ENCODE data around the gene NME5. TPM values are rescaled to one million over a fixed set of nuclear protein-coding genes. Genes with fewer than 3 reads are reported as not detected.

The NME5 gene
- total and polyA plus RNA-seq, 2 of the 8 experiments (the other 6 are each of a cell fraction or from before 2014, with no cell fraction given) = 0.48 to 0.89 TPM

DNA sequence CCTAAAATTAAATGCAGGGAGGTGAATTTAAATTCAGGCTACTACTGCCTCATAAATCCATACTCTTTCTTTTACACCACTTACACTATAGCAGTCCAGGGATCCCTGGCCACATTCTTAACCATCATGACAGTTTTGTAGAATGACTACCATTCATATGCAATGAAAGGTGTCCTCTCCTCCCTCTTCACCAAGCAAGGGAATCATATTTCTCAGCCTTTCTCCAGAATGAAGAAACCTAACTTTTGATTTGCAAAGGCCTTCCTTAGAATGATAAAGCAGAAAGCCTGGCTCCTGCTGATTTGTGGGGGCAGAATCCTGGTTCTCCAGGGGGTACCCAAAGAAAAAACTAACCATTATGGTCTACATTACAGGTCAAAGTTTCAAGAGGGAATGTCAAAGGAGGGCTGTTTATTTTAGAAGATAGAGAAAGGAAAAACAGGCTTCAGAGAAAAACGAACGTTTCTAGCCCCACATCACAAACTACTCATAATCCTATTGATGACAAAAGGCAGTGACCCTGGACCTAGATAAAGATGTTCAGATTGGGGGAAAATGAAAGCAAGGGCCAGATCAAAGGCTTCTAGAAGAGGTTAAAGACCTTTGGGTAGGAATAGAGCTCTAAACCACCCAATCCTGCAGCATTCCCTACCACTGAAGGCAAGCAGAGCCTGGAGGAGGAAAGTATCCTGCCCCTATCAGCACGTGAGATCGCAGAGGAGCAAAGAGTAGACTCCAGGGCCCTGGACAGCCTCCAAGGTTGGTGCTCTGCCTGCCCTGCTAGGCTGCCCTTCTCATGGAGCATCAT lies 43.9 kb downstream of the NME5 start (continued):
- TF ChIP-seq SP4 (IDR thresholded peaks at IDR 0.05; ENCODE audit: low read length) (no peak), POLR2A (IDR thresholded peaks at IDR 0.05; ENCODE audit: control extremely low read depth in 1 of 2, low read depth in 2 of 2, low read length in 2 of 2) (no peak), TEAD4 (IDR thresholded peaks at IDR 0.05; ENCODE audit: low read depth, low read length) (peak; percentile 58; the same call in 1 of the 2 replicates), POLR2AphosphoS5 (IDR thresholded peaks at IDR 0.05; ENCODE audit: low read depth, low read length) (peak; percentile 92), HDAC2 (IDR thresholded peaks at IDR 0.05; ENCODE audit: borderline replicate concordance in 1 of 2, low read depth in 2 of 2, low read length in 2 of 2) (peak; percentile 4 to 65; a peak in 2 of 4 replicates), RFX5 (IDR thresholded peaks at IDR 0.05; ENCODE audit: borderline replicate concordance, low read depth, low read length) (no peak), GABPA (IDR thresholded peaks at IDR 0.05; ENCODE audit: borderline replicate concordance, insufficient read depth, low read length) (no peak), EP300 (IDR thresholded peaks at IDR 0.05; ENCODE audit: borderline replicate concordance in 1 of 2, low read depth in 2 of 2, low read length in 2 of 2) (peak in 1 of 2 experiments; percentile 66; a peak in 1 of 3 replicates), ATF2 (IDR thresholded peaks at IDR 0.05; ENCODE audit: low read length) (0 out of 2 replicates have a peak, but pooled peaks have one; percentile 52), SIN3A (conservative IDR thresholded peaks at IDR 0.05 in 1 of 2, IDR thresholded peaks at IDR 0.05 in 1 of 2; ENCODE audit: low read depth in 1 of 2, low read length in 2 of 2) (0 out of 4 replicates have a peak, but pooled peaks of 1 of the 2 experiments have one; percentile 42), JUND (IDR thresholded peaks at IDR 0.05; ENCODE audit: low read length) (no peak), CBX8 (IDR thresholded peaks at IDR 0.05; ENCODE audit: borderline replicate concordance, low read depth, low read length) (no peak), EGR1 (IDR thresholded peaks at IDR 0.05; ENCODE audit: borderline replicate concordance, low read depth, low read length) (peak; percentile 63), ASH2L (IDR thresholded peaks at IDR 0.05; ENCODE audit: low read length) (peak; percentile 66)
- TF ChIP-seq, protein P1, sequence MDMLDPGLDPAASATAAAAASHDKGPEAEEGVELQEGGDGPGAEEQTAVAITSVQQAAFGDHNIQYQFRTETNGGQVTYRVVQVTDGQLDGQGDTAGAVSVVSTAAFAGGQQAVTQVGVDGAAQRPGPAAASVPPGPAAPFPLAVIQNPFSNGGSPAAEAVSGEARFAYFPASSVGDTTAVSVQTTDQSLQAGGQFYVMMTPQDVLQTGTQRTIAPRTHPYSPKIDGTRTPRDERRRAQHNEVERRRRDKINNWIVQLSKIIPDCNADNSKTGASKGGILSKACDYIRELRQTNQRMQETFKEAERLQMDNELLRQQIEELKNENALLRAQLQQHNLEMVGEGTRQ (IDR thresholded peaks at IDR 0.05; ENCODE audit: low read length) = no peak

All from H1 (cell line).